Middle frontal gyrus (tissue), 1 donor: ENCODE data around the gene ECM1.

Experiments used
- DNase-seq: peaks from one replicate; pipeline ENCODE4 v3.0.0-alpha.2; 2015; ENCODE audit warnings: low spot score; ENCODE audit errors: extremely low spot score

The ECM1 gene

GRCh38 chr1:150507912-150508864, at the start of gene ECM1:
Gene ECM1 (plus strand): TSS chr1:150508109. CDS start chr1:150508210, 101 bp downstream.
- DNase-seq, result no peak

DNA sequence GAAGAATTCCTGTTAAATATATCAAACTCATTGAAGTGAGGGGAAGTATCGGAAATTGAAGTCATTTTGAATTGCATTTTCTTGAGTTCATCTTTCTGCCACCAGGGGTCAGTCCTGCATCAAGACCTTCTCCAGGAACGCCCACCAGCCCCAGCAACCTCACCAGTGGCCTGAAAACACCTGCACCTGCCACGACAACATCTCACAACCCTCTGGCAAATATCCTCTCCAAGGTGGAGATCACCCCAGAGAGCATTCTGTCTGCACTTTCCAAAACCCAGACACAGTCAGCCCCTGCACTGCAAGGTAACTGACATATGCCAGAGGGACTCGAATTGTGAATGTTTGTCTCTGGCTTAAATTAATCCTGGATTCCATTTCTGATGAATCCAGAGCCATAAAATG, 43.5 kb upstream of the ECM1 start:
- no peak for DNase-seq

DNA sequence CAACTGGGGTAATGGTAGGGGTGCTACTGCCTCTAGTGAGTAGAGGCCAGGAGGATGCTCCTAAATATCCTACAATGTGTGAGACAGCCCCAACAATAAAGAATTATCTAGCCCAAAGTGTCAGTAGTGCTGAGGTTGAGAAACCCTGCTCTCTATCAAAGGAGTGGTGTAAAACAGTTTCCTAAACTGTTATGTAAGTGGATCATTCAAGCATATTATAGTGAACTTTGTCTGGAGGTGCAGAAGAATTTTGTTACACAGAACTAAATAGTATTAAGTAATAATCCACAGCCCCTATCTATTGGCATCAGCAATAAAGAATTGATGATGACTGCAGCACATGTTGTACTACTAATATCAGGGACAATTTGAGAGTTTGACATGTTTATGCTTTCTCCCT, 40.9 kb upstream of the ECM1 start:
- DNase-seq, result no peak

DNA sequence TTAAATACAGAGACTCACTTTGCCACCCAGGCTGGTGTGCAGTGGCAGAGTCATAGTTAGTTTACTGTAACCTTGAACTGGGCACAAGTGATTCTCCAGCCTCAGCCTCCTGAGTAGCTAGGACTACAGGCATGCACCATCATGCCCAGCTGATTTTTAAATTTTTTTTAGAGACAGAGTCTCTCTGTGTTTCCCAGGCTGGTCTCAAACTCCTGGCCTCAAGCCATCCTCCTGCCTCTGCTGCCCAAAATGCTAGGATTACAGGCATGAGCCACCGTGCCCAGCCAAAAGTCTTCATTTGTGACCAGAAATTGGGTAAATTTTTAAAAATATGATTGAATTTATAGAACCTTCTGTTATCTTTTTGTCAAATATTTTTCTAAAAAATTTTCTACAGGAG, 38.6 kb upstream of the ECM1 start:
- DNase-seq, result no peak

- DNase-seq, result no peak
Measured at GRCh38 chr1:150472601-150473200, 35.2 kb upstream of the ECM1 start.

DNA sequence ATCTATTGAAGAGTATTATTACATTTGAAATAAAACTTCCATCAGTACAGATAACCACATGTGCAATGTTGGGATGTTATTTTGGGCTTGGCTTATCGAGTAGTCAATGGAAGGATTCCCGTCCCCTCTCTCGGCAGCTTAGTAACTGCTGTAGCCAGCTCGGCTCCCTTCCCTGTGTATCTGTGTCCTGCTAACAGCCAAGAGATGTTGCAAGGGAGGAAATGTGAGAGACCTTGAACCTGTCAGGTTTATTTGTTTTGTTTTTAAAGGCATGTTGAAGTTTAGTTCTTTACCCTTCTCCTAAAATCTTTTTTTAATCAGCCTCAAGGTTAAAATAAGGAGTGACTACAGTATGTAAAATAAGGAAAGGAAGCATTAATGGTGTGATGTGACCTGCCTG, 34.2 kb upstream of the ECM1 start:
- DNase-seq, result no peak

GRCh38 chr1:150474869-150475268, 33.0 kb upstream of the ECM1 start:
- no peak for DNase-seq

DNA sequence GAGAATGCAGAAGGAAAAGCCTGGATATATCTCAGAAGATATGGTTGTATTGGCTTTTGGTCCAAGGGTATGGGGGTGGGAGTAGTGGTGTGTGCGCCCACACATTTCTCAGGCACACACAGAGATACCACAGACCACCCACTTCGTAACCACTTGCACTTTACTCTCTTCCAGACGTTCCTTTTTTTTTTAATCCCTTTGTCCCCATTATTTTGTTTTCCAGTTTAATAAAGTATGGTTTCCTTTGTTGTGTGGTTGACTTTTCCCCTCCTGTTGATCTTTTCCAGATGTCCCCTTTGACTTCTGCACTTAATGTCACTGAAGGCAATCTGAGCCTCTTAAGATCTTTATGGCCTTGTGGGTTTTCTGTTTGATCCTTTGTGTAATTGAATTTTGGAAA, 31.2 kb upstream of the ECM1 start:
- no peak for DNase-seq

- no peak for DNase-seq
Measured at GRCh38 chr1:150477320-150477719, 30.6 kb upstream of the ECM1 start.

DNA sequence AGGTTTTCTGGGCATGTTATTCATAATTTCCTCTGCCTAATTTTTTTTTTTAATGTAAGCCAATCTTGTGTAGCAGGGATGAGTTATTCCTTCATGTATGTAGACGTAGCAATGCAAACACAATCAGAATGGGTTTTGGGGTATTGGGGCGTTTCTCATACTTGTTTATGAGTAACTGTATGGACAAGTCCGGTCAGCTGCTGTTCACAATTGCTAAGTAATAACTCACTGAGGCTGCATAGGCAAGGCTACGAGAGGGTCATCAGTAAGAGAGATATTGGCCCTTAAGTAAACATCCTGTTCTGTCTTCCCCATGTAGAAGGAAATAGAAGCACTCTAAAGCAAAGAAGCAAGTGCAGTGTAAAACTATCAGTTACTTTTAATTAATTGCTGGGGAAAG, 30.2 kb upstream of the ECM1 start:
- DNase-seq, result no peak

GRCh38 chr1:150479370-150479769, 28.5 kb upstream of the ECM1 start:
- no peak for DNase-seq

DNA sequence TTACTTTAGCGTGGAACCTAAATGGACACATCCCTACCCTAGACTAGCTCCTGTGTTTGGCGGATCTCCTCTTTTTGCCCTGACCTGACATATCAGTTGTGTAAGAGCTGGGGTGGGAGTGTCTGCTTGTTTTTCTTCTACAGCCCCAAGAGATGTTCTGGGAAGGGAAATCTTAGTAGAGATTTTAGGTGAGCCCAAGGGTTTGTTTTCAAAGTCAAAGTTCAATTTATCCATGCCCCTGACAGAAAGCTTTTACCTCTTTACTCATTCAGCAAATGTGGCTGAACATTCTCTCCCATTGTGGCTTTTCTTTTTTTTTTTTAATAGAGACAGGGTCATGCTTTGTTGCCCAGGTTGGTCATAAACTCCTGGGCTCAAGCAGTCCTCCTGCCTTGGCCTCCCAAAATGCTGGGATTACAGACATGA, 28.0 kb upstream of the ECM1 start:
- no peak for DNase-seq

GRCh38 chr1:150484431-150484830, 23.5 kb upstream of the ECM1 start:
- DNase-seq, result no peak

- no peak for DNase-seq
Measured at GRCh38 chr1:150484861-150485260, 23.0 kb upstream of the ECM1 start.

- DNase-seq, result peak; percentile 97
Measured at GRCh38 chr1:150486966-150487762, 20.7 kb upstream of the ECM1 start, which contains the start of gene TARS2. Gene TARS2 (plus strand): TSS chr1:150487419. CDS start chr1:150487451, 32 bp downstream.

DNA sequence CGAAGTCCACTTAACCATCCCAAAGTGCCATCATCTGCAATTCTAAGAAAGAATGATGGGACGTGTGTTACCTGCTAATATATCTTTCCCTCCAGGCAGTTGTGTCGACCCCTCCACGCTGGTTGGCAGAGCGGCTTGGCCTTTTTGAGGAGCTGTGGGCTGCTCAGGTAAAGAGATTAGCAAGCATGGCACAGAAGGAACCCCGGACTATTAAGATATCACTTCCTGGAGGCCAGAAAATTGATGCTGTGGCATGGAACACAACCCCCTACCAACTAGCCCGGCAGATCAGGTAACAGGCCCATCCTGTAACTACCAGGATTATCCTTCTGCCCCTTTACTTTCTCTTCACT, 20.2 kb upstream of the ECM1 start:
- DNase-seq, result no peak

- DNase-seq, result no peak
Measured at GRCh38 chr1:150493175-150493574, 14.7 kb upstream of the ECM1 start.

DNA sequence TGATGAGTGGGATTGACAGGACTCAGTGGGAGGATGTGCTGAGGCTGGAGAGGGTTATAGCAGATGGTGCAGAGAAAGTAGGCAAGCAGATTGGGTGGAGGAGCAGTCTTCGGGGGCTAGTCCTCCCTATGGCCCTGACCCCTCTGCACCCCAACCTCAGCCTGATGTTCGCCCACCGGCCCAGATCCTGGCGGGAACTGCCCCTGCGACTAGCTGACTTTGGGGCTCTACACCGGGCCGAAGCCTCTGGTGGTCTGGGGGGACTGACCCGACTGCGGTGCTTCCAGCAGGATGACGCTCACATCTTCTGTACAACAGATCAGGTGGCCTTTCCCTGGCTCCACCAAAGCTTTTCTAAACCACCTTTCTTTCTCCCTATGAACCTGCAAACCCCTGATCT, 9.6 kb upstream of the ECM1 start:
- DNase-seq, result no peak

- DNase-seq, result no peak
Measured at GRCh38 chr1:150505431-150505830, 2.5 kb upstream of the ECM1 start.

GRCh38 chr1:150508982-150509381, 1.1 kb downstream of the ECM1 start:
- DNase-seq, result no peak

- no peak for DNase-seq
Measured at GRCh38 chr1:150511551-150511950, 3.6 kb downstream of the ECM1 start.
